KG1 (cell line): ENCODE measurements around the gene HEMK1.

Experiments
- DNase-seq: peaks from one replicate; lab custom pipeline; 2025; lab: John Stamatoyannopoulos, UW

HEMK1 gene, protein sequence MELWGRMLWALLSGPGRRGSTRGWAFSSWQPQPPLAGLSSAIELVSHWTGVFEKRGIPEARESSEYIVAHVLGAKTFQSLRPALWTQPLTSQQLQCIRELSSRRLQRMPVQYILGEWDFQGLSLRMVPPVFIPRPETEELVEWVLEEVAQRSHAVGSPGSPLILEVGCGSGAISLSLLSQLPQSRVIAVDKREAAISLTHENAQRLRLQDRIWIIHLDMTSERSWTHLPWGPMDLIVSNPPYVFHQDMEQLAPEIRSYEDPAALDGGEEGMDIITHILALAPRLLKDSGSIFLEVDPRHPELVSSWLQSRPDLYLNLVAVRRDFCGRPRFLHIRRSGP

DNA sequence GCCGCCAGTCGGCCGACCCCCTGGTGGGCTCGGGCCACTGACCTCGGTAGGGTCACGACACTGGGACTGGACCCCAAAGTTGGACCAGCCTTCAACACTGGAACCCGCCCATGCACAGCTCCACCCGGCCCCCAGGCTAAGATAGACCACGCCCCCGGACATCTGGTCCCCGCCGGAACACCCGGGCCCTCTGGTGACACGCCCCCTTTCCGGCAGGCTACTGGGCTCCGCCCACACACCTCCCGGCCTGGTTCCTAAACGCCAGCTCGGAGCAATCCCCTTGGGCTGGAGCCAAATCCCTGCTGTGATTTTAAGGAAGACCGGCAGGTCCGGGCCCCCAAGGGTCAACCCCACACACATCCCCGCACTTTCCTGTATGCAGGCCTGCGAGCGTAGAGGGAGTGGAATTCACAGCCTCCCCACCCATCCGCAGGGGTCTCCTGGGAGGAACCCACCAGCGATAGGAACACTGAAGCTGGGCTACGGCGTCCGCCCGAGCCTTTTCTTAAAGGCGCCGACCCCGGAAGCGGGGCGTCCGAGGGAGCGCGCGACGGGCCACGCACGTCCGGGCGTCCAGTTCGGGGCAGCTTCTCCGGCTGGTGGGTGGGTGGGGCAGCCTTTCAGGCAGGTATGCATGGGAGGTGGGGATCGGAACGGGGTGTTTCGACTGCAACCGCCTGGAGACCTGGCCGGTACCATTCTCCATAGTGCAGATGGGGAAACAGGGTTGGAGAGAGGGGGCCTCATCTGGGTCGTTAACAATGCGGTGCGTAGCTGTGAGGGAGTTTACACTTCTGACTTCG lies at the start of gene HEMK1:
Gene HEMK1, plus strand, starts transcription at position 576 of the 803 bp plus-strand sequence. CDS start 1,583 bp downstream, outside the sequence.
- peak; percentile 89 for DNase-seq

DNA sequence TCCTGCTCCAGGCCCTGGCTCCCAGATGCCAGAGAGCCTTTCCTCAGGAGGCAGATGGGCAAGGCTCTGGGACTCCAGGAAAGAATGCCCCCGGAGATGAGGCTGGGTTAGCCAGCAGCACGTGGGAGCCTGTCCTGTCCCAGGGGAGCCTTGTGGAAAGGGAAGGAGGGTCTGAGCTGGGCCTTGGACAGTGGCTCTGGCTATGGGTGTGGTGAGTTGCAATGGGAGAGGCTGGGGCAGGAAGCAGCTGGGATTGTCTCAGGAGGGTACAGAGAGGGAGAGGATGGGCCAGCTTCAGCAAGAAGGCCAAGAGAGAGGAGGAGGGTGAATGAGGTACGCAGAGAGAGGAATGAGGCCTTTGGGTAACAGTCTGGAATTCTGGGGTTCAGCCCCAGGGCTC lies 48.5 kb upstream of the HEMK1 start:
- DNase-seq, result no peak

DNA sequence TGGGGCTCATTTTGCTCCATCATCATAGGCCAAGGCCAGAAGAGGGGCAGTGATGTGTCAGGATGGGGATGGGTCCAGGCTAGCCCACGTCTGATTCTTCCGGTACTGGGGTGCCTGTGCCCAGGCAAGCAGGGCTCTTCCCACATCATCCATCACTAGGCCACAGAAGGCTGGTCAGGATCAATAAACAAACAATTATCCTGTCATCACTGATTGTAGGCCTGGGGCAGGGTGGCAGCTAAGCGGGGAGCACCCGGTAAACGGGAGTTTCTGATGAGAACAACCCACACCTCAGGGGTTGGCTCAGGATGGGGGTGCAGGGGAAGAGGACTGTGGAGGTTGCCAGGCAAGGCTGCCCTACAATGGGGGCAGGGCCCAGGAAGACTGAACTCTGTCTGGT lies 47.8 kb upstream of the HEMK1 start:
- no peak for DNase-seq

DNA sequence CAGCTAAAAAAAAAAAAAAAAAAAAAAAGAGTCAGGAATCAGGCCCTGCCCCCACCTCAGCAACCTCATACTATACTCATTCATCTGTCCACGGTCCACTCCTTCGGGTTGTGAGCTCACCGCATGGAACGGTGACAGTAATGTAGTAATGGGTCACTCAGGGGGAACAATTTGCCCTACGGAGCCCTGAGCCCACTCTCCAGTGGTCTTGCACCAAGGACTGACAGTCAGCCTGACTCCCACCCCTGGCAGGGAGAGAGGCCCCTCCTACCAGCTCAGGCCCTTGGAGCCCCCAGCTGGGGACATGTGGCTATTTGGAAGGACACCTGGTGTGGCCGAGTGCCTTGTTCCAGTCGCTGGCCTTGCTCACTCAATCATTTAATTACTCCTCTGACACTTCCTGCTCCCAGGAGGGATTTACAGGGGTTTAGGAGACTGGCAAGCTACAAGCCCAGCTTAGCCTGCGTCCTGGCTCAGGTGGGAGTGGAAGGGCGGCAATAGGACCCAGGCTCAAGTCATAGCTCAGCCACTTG lies 46.0 kb upstream of the HEMK1 start:
- no peak for DNase-seq

DNA sequence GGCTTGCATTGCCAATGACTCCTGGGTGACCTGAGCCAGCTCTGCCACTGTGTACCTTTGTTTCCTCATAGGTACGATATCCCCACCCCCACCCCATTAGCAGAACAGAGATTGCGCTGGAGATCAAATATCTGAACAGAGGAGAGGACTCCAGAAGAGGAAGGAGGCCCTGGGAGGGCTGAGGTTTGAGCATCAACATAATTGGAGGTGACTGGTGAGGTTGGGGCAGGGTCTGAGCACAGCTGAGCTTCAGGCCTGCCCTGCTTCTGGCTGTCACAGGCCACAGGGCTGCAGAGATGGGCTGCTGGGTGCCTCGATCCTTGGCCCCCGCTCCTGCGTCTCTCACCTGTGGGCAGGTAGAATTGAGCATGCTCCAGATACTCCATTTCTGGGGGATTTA lies 44.6 kb upstream of the HEMK1 start:
- no peak for DNase-seq

DNA sequence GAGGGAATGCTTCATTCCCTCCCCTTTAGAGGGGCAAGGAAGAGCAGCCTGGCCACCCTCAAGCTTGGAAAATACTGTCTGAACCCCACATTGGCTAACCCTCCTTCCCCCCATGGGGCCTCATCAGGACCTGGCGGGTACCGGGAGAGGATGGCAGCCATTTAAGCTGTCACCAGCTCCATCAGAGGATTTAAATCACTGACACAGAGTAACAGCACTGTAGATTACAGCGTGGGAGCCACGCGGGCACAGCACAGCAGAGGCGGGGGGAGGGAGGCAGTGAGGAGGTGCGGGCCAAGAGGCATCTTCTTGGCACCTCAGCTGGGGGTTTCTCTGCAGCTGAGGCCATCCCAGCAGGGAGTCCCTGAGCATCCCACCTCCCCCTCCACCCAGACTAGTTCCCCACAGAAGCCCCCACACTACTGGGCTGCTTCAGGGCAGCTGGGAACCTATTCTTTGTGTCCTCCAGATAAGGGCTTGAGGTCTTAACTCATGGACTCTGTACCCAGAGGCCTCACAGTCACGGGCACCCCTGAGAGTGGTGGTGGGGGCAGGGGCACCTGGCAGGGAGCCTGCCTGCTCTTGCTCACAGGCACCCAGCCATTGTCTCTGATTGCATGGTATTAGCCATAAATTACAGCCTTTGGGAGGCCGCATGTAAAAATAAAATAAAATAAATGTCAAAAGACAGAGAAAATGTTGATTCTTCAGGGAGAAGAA lies 44.0 kb upstream of the HEMK1 start:
- DNase-seq, result no peak

DNA sequence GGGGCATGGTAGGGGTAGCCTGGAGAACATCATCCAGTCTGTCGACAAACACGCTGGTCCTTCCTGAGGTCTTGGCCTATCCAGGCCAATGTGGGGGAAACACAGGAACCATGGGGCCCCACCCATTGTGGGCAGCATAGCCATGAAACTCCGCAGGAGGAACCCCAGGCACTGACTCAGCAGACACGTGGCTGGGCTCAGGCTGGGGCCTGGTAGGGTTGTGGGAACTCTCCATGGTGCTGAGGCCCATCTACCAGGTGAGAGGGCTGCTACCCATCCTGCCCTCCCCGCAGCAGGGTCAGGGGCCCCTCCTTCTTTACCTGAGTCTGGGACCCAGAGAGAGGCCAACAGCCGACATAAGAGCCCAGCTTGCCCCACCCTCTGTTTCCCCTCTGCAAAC lies 43.3 kb upstream of the HEMK1 start:
- peak; percentile 7 for DNase-seq

DNA sequence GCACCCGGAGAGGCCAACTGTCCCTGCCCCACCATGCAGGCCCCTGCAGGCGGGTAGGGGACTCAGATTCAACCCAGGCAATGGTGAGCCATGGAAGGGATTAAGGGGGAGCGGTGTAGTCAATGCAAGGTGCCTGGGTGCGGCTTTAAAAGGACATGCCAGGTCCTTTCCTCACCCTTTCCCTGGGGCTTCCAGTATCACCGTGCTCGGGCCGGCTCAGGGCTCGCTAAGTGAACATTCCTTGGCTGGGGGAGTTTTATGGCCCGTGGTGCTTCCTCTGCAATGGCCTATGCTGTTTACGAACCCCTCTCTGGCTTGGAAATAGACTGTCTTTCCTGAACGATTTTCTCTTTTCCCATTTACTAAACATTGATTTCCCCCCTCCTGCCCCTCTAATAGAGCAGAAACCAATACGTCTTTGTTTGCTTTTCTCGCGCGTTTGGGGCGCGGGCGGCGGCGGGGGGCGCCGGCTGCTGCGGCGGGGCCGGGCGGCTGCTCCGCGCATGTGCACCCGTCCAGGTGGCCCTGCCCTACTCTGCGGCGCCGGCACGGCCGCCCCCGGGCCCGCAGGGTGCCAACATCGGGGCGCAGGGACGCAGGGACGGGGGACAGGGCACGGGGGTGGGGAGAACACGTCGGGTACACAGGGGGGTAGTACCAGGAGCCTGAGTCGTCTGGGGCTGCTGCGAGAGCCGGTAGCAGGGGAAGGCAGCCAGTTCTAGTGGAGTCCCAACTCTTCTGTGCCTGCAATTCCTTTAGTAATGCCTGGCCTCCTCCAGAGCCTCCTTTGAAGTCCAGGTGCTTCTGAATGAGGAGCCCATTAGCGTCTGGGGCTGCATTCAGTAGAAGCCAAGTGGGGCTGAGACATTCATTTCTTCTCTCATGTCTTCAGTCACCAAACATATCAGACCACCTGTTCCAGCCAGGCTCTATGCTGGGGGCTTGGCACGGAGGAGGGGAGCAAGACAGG lies 39.0 kb upstream of the HEMK1 start:
- DNase-seq, result no peak

DNA sequence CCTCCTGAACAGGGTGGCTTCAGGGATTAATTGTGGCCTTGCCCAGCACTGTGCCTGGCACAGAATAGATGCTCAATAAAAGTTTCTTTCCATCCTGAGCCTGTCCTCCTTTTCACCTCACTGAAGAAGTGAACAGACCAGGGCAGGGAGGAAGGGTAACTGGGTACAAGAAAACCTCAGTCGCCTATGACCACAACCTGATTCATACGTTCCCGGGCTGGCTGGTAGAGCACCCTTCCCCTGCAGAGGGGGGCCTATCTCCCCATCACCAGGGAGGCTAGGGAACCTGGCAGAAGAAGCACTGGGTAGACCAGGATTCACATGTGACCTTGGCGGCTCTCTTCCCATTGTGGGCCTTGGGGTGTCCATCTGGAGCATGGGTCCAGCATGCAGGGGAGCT lies 38.1 kb upstream of the HEMK1 start:
- no peak for DNase-seq

DNA sequence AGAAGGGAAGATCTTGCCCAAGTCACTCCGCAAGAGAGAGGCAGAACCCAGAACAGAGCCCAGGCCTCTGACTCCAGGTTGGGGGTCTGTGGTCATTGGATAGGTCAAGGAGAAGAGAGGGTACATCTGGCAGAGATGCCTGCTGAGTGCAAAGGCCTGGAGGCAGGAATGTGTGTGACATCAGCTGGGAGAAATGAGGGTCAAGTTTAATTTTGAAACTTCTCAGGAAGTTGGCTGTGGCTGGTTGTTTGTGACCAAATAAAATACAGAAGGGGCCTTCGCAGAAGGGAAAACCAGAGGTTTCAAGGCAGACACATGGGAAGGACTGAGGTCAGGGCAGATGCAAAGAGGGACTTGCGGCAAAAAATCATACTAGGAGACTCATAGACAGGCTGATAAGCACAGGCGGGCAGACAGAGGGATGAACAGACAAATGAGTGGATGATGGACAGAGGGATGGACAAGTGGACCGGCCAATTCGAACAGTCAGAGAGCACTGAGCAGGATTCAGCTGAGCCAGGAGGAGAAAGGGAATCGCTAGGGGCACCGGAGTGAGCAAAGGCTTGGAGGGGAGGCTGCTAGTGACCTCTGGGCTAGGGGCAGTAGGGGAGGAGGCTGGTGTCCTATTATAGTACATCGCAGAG lies 37.1 kb upstream of the HEMK1 start:
- no peak for DNase-seq

DNA sequence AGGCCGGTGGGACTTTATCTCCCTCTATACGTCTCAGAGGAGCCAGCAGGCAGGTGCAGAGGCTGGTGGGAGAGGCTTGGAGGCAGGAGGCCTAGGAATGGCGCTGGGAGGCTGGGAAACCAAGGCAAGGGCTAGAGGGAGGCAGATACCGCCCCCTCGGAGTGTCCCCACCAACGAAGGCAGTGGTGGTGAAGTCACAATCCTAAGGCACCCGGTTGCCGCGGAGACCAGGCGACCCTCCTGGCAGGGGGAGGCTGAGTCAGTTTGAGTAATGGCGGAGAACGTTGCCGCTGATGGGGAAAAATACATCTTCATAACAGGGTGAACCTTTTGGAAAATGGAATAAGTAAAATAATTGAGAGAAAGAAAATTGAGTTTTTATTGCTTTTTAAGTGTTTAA lies 36.0 kb upstream of the HEMK1 start:
- DNase-seq, result no peak

DNA sequence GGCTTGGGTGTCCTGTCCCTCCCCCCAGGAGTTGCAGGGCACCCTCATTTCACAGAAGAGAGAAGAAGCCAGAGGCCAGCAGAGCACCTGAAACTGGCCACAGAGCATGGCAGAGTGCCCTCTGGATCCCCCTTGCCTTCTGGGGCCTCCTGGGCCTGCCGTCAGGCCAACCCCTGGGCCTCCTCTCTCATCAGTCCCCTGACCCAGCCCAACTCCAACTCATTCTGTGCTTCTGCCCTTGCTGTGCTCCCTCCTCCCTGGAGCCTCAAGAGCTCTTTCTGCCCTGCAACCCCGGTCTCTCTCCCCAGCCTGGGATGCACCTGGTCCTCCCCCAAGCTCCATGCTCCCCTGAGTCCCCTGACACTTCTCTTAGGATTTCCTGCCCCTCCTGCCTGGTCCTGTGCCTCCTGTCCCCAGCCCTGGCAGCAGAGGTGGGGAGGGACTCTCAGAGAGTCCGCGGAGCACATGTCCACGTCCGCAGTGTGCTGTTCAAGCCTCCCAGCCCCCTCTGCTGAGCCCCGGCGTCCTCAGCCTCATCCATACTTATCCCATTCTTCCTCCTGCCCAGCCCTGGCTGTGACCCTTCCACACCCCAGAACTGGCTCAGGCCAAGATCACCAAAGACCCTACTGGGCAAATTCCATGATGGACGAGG lies 35.4 kb upstream of the HEMK1 start:
- no peak for DNase-seq

DNA sequence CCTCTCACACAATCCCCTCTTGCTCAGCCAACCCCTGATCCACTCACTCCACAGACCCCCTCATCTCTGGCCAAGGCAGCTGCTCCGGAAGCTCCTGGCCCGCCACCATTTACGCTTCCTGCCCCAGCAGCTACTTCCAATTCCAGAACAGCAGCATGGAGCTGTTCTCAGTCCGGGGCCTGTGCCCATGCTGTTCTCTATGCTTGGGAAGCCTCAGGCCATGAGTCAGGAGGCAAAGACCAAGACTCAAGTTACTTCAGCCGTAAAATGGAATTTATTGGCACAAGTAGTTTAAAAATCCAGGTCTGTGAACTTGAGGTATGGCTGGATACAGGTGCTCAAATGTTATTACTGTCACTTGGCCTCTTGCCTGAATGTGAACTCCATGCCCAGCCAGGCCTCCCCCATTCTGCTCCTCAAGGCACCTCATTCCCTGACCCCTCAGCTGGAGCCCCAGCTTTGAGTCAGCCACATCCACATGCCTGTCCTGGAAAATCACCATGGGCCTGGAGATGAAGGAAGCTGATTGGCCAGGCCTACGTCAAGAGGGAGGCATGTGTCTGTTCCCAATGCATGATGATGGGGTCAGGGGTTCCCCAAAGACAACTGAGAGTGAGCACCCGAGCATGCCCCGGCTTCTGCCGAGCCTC lies 34.5 kb upstream of the HEMK1 start:
- DNase-seq, result no peak

DNA sequence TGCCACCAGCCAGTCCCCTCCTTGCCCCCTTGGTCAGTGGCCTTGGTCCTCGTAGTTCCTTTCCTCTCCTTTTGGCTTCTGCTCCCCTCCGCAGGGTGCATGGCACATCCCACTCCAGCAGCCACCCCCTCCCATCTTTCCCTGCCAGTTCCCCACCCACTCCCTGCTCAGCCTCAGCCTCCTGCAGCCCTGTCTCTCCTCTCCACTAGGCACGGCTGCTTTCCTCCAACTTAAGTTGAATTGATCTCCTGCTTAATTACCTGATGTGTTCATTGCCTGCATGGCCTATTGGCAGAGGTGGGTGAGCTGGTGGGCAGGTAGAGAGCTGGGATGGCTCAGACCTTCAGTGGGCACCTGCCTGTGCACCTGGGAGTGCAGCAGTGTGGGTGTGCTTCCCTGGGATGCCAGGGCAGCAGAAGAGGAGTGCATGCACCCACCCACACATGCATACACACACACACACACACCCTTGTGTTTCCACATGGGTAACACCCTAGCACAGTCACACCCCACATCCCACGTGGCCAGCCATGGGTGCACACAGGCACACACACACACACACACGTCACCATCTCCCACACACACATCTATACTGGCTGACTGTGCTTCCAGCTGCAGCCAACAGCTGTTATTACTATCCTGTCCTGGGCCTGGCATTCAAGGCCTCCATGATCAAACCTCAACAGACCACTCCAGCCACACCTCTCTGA lies 32.7 kb upstream of the HEMK1 start:
- DNase-seq, result no peak

DNA sequence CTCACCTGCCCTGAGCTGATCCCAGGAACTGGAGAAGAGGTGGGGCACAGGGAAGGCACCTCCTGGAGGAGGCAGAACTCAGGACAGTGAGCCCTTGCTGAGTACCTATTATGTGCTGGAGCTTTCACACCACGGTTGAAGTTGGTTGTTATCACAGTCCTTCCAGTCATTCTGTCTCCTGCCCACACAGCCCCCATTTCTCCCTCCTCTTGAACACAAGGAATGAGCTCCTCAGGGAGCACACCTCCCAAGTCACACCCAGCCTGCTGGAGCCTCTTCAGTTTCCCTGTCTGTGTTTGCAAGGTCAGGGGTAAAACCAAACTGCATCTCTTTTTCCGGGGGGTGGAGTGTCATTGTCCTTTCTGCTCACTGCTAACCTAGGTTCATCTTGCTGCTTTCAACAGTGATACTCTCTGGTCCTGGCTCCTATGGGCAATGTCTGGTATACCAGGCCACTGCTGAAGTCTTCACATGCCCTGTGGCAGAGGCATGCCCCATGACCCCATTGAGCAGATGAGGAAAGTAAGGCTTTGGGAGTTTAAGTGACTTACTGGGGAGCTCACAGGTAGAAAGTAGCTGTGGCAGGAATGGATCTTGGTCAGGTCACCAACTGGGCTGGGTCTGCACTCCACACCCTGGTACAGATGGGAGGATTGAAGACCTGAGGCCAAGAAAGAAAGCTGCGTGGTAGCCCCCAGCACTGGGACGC lies 31.7 kb upstream of the HEMK1 start:
- no peak for DNase-seq

DNA sequence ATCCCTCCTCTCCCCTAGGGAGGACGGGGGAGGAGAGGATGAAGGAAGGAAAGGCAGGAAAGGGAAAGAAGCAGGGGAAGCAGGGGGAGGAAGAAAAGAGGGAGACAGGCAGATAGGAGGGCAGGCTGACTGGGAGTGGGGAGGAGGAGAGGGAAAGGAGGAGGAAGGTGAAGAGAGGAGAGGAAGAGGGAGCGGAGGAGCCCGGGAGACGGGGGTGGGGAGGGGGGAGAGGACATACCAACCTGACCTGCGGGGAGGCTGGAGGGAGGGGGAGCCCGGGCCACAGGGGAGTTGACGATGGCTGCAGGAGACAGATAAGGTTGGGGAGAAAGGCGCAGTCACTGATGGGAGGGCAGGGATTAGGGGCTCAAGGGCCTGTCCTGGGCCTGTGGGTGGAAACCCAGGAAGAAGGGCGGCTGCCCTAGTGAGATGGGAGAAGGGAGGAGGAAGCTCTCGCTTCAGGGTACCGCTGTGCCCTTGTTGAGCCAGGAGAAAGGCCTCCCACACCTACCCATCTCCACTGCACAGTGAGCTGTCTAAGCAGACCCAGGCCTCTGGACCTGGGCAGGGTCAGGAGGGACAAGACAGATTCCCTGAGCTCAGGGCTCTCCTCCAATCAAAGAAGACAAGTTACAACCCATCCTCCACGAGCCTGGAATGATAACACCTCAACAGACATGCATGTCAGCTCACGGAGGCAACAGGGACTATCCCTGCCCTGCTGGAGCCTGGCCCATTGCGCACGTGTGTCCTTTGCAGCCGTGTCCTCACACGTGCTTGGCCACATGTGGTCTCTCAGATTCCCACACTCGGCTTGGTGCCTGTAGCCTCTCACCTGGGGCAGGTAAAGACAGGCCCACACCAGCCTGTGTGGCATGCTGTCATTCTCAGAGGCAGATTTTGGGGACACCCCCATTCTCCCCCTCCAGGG lies 29.7 kb upstream of the HEMK1 start:
- no peak for DNase-seq
